GM12878 (cell line): ENCODE data around the gene FBXL7. TPM values are rescaled to one million over a fixed set of nuclear protein-coding genes. Genes with fewer than 3 reads are reported as not detected.

Experiments used
- ATAC-seq: fragments of 200-7000 bp; cut with Tn5 transposase; 3 replicates; pipeline ENCODE4 v1.9.1; 2020; ENCODE audit warnings: mild to moderate bottlenecking, moderate library complexity
- BruUV-seq: library from RNA; stranded (reverse); fragments of 400-500 nt; replicated peaks from 2 replicates; lab custom pipeline; 2021; lab: Mats Ljungman, UMichigan
- CTCF ChIA-PET: fragments of 300-600 bp; sonication (Branson Sonifier 250); formaldehyde crosslinking; extraction: SDS; loops from one replicate; lab custom pipeline; 2021; ENCODE audit warnings: inconsistent platforms; lab: Yijun Ruan, JAX
- POLR2A ChIA-PET: fragments of 350-600 bp; formaldehyde crosslinking; extraction: SDS; loops from one replicate; lab custom pipeline; 2021; ENCODE audit warnings: inconsistent platforms; lab: Charles Lee
- RAD21 ChIA-PET: fragments of 300-600 bp; sonication (Branson Sonifier 250); formaldehyde crosslinking; loops from one replicate; lab custom pipeline; 2023; ENCODE audit warnings: antibody characterized with exemption; ENCODE audit not compliant: unreplicated experiment; lab: Charles Lee
- SMC1A ChIA-PET: fragments of 300-600 bp; sonication (Branson Sonifier 250); formaldehyde crosslinking; loops from one replicate; lab custom pipeline; 2023; ENCODE audit not compliant: unreplicated experiment, uncharacterized antibody; lab: Charles Lee
- DNase-seq: peaks from one replicate; pipeline ENCODE4 v3.0.0-alpha.2; 2011; ENCODE audit warnings: low read depth, low spot score
- FAIRE-seq: peaks from 3 replicates; lab custom pipeline; 2011; peaks lifted over from hg19 to GRCh38; lab: Jason Lieb, UNC
- H2AFZ ChIP-seq: 2 replicates; pipeline ENCODE4 v1.6.0; 2011; ENCODE audit warnings: low read depth, low read length, control low read depth; ENCODE audit not compliant: control insufficient read depth
- H3K27ac ChIP-seq: 2 replicates; pipeline ENCODE4 v1.5.1; 2011; ENCODE audit warnings: control low read depth; ENCODE audit not compliant: control insufficient read depth, insufficient read depth
- H3K27me3 ChIP-seq, 2 experiments: replicated peaks in 1 of 2; 2 replicates each; pipeline versions ENCODE4 v1.6.0 to v1.6.1; 2011; ENCODE audit warnings: low read length in 1 of 2; ENCODE audit not compliant: control insufficient read depth in 2 of 2, insufficient read depth in 2 of 2
- H3K36me3 ChIP-seq, 2 experiments: 2 replicates each; pipeline ENCODE4 v1.5.1; 2011; ENCODE audit warnings: low read length in 1 of 2; ENCODE audit not compliant: control insufficient read depth in 2 of 2, insufficient read depth in 2 of 2
- H3K4me1 ChIP-seq: 2 replicates; pipeline ENCODE4 v1.6.1; 2011; ENCODE audit warnings: mild to moderate bottlenecking, low read length, moderate library complexity, mixed read lengths; ENCODE audit not compliant: control insufficient read depth, insufficient read depth
- H3K4me2 ChIP-seq: 2 replicates; pipeline ENCODE4 v1.6.0; 2011; ENCODE audit warnings: control low read depth; ENCODE audit not compliant: control insufficient read depth, insufficient read depth
- H3K4me3 ChIP-seq: fragments of 200-600 bp; sonication (generic); 2 replicates; pipeline ENCODE4 v1.5.1; 2016
- H3K79me2 ChIP-seq: 2 replicates; pipeline ENCODE4 v1.6.0; 2011; ENCODE audit warnings: low read length; ENCODE audit not compliant: control insufficient read depth, insufficient read depth
- H3K9ac ChIP-seq: 2 replicates; pipeline ENCODE4 v1.8.0; 2011; ENCODE audit warnings: low read length, control low read depth, mixed read lengths; ENCODE audit not compliant: control insufficient read depth, insufficient read depth
- H3K9me3 ChIP-seq: replicated peaks from 3 replicates; pipeline ENCODE4 v1.5.1; 2011; ENCODE audit warnings: mild to moderate bottlenecking, low read length; ENCODE audit not compliant: control insufficient read depth, insufficient read depth
- H4K20me1 ChIP-seq: 2 replicates; pipeline ENCODE4 v1.6.0; 2011; ENCODE audit not compliant: control insufficient read depth, insufficient read depth
- CEBPZ ChIP-seq: fragments of 150-350 bp; IDR thresholded peaks from 2 replicates; pipeline ENCODE4 v1.6.1; 2016; ENCODE audit warnings: low read depth, low read length
- E2F8 ChIP-seq: fragments of 450-650 bp; IDR thresholded peaks from 2 replicates; pipeline ENCODE4 v1.6.1; 2018; ENCODE audit warnings: mild to moderate bottlenecking, low read depth, moderate library complexity; ENCODE audit not compliant: partially characterized antibody
- JUNB ChIP-seq: IDR thresholded peaks from 2 replicates; pipeline ENCODE4 v1.6.1; 2016; ENCODE audit warnings: antibody characterized with exemption, mild to moderate bottlenecking
- MAX ChIP-seq: IDR thresholded peaks from 2 replicates; pipeline ENCODE4 v1.6.1; 2012; ENCODE audit warnings: low read depth, low read length, improper control_type of control experiment
- MTA3 ChIP-seq: IDR thresholded peaks from 2 replicates; pipeline ENCODE4 v1.6.1; 2012; ENCODE audit warnings: low read length, inconsistent platforms, borderline replicate concordance
- PAX8 ChIP-seq: fragments of 450-650 bp; IDR thresholded peaks from 2 replicates; pipeline ENCODE4 v1.6.1; 2017; ENCODE audit warnings: mild to moderate bottlenecking, moderate library complexity
- POLR2AphosphoS5 ChIP-seq: IDR thresholded peaks from 2 replicates; pipeline ENCODE4 v1.6.1; 2011; ENCODE audit warnings: mild to moderate bottlenecking, low read length, inconsistent platforms
- PRDM15 ChIP-seq: fragments of 450-650 bp; formaldehyde crosslinking; IDR thresholded peaks from 2 replicates; pipeline ENCODE4 v1.4.0; 2020; ENCODE audit warnings: mild to moderate bottlenecking, moderate library complexity
- RELB ChIP-seq: fragments of 450-650 bp; IDR thresholded peaks from 2 replicates; pipeline ENCODE4 v1.6.1; 2017; ENCODE audit warnings: low read depth, mild to moderate bottlenecking, moderate library complexity
- YBX1 ChIP-seq: fragments of 450-650 bp; IDR thresholded peaks from 2 replicates; pipeline ENCODE4 v1.6.1; 2016; ENCODE audit warnings: antibody characterized with exemption
- ZSCAN29 ChIP-seq: fragments of 450-650 bp; IDR thresholded peaks from 2 replicates; pipeline ENCODE4 v1.6.1; 2017; ENCODE audit warnings: mild to moderate bottlenecking, moderate library complexity
- WGBS: methylation state at CpG from one replicate; pipeline ENCODE4 v1.1.6; 2016; ENCODE audit warnings: low lambda C conversion rate; ENCODE audit not compliant: insufficient replicate concordance, insufficient coverage; ENCODE audit errors: missing lambda C conversion rate; 5-methylcytosine and 5-hydroxymethylcytosine counted together
- in situ Hi-C: fragments of 300-500 bp; cut with MboI; formaldehyde crosslinking; loops from 9 replicates; pipeline ENCODE4 v1.14.3; 2018; ENCODE audit warnings: mixed read lengths
- intact Hi-C: fragments of 100-400 bp; cut with micrococcal nuclease; formaldehyde crosslinking; loops from one replicate; pipeline ENCODE4 v1.14.2; 2022; ENCODE audit not compliant: unreplicated experiment
- polyA plus RNA-seq, 11 experiments: library from polyadenylated mRNA; depleted of rRNA in 4 of 11; unstranded in 6 of 11; stranded (reverse) in 5 of 11; fragments of >200 nt; fragmentation: Nextera tagmentation in 4 of 11; fragmentation: Illumina TruSeq in 1 of 11; extraction: Ambion mirVana in 4 of 11; extraction: Trizol in 1 of 11; gene quantifications; 1 replicate in 1 of 11; 2 replicates in 10 of 11; pipeline versions ENCODE4 v1.2.1 to v1.2.3, GENCODE V29; 2011 to 2016; ENCODE audit warnings: inconsistent platforms in 2 of 11, missing spikeins in 2 of 11, low read depth in 1 of 11
- total RNA-seq, 4 experiments: library from RNA; depleted of rRNA in 3 of 4; stranded (reverse); fragments of >200 nt in 3 of 4; fragmentation: Illumina TruSeq in 1 of 4; extraction: Trizol in 1 of 4; gene quantifications; 2 replicates each; pipeline versions ENCODE4 v1.2.1 to v1.2.3, GENCODE V29; 2013 to 2021

Gene FBXL7
- total and polyA plus RNA-seq, 10 of the 15 experiments (the other 5 are each of a cell fraction or from before 2014, with no cell fraction given): 0.03 to 0.44 (median 0.16) TPM

DNA sequence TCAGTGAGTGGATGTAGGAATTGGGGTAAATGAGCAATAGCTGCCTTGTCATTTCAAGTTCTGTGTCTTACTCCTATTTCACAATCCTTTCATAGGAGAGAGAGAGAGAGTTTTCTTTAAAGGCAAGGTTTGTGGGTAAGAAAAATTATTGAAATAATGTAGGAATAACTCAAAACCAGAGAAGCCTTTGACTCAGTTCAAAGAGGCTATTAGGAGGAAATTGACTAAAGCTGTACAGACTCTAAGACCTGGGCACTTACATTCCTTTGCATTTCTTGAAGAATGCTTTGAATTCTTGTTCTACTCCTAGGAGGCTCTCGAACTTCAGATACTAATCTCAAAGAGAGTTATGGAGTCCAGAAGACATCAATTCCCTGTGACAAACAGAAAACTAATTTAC is 257.1 kb downstream of the FBXL7 start (continued):
- TF ChIP-seq CEBPZ (no peak), POLR2AphosphoS5 (no peak), MAX (no peak), PRDM15 (no peak)

- FAIRE-seq: no peak
- no peak overlapping the region for H2AFZ ChIP-seq
- DNase-seq: no peak
- no peak overlapping the region for H3K4me3 ChIP-seq
- H3K27me3 ChIP-seq: no peaks in the 10 kb centered on the region
- no peak overlapping the region for H3K9ac ChIP-seq
- intact Hi-C loops: no loop called here
- POLR2A ChIA-PET: no interaction called here
- no peak overlapping the region for H3K27ac ChIP-seq
- H3K4me1 ChIP-seq: no peaks in the 10 kb centered on the region
- no peaks in the 10 kb centered on the region for H3K36me3 ChIP-seq
- no peak overlapping the region for H3K4me2 ChIP-seq
- in situ Hi-C loops: no loop called here
- no peaks in the 10 kb centered on the region for H4K20me1 ChIP-seq
- no peak for ATAC-seq
- H3K9me3 ChIP-seq: no peaks in the 10 kb centered on the region
- CTCF ChIA-PET: interaction anchor here (0.6 kb wide), 1 partner anchor 9 kb away, joined by 5 read pairs; no protein-coding TSS in a partner anchor
- WGBS: 54% methylated on average over 8 of the region's 8 CpGs
- no peaks in the 10 kb centered on the region for H3K79me2 ChIP-seq
- RAD21 ChIA-PET: no interaction called here
- no TSS peak for BruUV-seq
- SMC1A ChIA-PET: no interaction called here
- TF ChIP-seq MAX (no peak), MTA3 (no peak), PAX8 (no peak), E2F8 (no peak), RELB (no peak), JUNB (no peak), ZSCAN29 (no peak), YBX1 (no peak)
These were observed 257.6 kb downstream of the FBXL7 start for GRCh38 chr5:15757619-15758018.
